ENCODE data around the gene ZHX3.

ZHX3 gene

DNA sequence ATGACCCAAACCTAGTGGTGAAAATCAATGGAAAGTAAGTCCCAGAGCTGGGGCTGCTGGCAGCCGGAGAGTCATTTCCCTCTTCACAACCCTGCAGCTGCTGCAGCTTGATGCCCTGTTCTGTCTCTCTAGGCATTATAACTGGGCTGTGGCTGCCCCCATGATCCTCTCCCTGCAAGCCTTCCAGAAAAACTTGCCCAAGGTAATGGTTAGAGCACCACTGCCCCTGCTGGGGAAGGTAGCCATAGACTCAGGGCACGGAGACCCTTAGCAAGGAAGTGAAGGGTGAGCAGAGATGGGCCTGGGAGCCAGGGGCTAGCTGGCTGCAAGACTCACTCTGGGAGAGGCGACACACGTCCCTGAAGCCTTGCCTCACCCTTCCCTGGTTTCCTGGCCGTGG is 35.1 kb upstream of the ZHX3 start:
- DNase-seq, result no peak

DNA sequence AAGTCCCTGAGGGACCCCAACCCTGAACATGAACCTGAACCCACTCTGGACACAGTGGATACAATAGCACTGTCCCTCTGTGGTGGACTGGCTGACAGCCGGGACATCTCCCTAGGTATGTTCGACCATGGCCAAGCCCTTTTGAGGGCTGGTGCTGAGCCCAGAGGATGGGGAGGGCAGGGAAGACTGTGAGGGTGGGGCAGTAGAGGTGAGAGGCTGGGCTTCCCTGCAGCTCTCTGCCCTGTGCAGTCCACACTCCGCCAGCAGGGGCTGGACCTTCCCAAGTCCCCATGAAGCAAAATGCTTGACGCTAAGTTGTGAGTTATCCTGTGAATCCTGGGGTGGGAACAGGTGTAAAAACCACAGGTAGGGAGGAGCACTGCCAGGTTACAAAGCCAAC is 34.6 kb upstream of the ZHX3 start:
- no peak for DNase-seq

DNA sequence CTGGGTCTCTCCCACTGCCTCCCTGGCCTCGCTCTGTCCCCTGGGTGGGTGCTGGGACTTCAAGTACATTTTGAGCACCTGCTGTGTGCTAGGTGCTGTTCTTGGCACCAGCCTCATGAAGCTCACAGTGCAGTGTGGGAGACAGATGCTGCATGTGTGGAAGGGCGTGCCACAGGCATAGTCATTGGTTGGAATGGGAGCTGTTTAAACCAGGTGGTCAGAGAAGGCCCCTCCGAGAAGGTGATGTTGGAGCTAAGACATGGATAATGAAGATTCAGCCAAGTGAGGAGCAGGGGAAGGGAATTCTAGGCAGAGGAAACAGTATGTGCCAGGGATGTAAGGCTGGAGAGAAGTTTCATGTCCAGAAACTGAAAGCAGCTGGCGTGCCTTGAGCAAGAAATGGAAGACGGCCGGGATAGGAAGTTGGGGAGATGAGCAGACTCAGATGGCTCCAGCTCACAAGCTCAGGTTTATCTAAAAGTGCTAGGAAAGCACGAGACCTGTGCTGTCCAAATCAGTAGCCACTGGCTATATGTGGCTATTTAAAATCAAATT is 33.0 kb upstream of the ZHX3 start:
- DNase-seq, result no peak

DNA sequence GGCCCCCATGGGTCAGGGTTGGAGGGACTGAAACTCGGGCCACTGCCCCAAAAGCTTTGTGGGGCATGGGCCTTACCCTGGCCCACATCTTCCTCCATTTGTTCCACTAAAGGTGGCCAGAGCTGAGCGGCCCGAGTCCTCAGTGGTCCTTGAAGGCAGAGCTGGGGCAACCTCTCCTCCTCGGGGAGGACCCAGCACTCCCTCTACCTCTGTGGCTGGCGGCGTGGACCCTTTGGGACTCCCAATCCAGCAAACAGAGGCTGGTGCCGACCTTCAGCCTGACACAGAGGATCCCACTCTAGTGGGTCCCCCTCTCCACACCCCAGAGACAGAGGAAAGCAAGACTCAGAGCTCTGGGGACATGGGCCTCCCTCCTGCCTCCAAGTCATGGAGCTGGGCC is 32.4 kb upstream of the ZHX3 start:
- DNase-seq, result no peak

DNA sequence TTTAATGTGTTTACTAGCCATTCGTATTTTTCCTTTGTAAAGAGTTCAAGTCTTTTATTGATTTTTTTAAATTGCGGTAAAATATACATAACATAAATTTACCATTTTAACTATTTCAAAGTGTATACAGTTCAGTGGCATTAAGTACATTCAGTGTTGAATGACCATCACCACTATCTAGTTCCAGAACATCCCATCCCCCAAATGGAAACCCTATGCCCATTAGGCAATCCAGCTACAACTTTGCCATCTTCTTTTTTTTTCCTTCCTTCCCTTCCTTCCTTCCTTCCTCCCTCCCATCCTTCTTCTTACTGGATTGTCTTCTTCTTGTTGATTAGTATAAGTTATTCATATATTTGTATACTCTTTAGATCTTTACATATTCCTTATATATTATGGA is 31.7 kb upstream of the ZHX3 start:
- DNase-seq, result no peak

DNA sequence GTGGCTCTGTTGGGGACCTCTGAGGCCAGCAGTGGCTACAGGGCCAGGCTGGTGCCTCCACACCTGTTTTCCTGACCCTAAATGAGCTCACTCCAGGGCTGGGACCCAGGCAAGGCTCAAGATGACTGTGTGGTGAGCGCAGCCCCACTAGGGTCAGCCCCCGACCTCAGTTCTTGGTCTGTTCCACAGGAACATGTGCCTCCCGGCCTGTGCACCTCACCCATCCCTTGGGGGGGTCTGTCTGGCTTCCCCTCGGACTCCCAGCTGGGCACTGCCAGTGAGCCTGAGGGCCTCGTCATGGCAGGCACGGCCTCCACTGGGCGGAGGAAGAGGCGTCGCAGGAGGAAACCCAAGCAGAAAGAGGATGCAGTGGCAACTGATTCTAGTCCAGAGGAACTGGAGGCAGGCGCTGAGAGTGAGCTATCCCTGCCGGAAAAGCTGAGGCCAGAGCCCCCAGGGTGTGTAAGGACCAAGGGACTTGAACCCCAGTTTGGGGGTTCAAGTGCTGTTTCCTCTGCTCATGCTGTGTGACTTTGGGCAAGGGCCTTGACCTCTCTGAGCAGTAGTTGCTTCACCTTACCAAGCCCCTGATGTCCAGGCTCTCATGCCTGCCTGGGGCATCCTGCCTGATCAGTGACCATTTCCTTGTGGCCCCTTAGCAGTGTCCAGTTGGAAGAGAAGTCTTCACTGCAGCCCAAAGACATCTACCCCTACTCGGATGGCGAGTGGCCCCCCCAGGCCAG is 31.1 kb upstream of the ZHX3 start:
- no peak for DNase-seq

DNA sequence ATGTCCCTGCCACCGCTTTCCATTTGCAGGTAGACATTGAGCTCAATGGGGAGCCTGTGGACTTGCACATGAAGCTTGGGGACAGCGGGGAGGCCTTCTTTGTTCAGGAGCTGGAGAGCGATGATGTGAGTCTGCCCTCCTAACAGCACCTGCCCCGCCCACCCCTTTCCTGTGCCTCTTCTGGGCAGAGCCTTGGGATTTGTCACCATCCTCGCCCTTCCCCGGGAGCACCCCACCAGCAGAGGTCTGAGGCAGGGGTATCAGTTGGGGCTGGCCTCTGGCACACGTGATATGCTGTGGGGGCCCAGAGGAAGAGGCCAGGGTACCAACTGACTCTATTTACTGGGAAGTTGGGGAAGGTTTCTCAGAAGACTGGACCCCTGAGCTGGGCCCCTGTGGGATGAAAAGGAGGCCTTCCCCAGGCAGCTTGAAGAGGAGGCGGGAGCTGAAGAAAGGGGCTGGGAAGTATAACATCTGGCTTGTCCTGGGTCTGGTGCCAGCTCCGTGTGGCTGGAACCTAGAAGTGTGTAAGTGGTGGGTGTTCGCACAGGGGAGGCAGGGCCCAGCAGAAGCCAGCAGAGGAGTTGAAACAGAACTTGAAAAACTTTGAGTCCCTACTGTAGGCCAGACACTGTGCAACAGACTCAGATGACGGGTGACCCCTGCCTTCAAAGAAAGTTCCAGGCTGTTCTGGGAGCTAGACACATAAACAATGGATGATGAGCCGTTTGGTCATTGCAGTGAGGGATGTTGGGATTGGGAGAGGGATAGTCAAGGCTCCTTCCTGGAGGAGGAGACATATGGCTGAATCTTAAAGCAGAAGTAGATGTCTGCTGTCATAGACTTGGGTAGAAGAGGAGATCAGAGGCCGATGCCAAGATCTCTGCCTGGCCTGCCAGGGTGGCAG is 30.2 kb upstream of the ZHX3 start:
- DNase-seq, result no peak

DNA sequence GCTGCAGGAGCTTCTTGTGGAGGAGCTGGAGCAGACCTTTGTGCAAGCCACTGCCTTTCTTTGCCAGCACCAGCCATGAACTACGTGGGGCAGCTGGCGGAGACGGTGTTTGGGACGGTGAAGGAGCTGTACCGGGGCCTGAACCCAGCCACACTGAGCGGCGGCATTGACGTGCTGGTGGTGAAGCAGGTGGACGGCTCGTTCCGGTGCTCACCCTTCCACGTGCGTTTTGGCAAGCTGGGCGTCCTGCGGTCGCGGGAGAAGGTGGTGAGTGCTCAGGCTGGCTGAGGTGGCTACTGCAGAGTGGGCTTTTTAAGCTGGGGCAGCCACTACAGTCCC is 28.2 kb upstream of the ZHX3 start:
- no peak for DNase-seq

DNA sequence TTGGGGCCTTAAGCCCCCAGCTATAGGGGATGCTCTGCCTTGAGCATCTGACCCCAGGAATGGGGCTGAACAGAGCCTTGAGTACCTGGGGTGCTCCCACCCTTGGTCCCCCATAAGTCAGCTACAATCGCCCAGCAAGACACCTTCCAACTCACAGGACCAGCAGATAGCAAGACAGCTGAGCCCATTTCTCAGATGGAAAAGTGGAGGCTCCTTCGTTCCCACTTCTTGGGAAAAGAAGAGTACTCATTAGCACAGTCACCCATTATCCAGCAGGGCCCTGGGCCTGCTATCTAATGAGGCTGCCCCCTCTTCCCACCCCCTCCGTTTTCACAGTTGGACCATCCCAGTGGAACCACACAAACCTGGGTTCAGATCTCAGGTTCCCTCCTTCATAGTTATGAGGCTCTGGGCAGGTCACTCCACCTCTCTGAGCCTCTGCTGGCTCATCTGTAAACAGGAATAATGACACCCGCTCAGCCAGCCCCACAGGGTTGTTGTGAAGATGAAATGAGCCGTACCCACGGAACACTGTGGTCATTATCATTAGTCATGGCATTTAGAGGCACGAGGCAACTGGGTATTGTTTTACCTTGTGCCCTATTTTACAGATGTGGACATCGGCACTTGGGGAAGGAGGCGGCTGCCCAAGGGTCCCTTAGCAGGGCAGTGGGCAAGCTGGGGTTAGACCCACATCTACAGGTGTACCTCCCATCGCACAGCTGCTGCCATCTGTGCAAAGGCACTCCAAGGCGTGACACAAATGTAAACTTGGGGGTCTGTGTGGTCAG is 27.6 kb upstream of the ZHX3 start:
- DNase-seq, result no peak

DNA sequence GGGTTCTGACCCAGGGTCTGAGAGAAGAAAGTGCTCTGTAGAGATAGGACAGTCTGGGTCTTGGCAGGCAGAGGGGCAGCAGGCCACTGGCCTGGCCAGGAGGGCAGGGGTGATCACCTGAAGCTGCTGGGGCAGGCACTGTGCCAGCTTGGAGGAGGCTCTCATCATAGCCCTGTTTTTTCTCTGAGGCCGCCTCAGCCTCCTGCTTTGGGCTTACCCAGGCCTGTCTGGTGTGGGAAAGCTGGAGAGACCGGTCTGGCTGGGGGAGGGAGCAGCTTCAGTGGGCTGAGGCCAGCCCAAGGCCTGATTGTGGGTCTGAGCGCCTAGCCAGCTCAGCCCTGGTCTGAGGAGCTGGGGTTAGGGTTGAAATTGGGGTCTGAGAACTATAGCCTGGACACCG is 26.9 kb upstream of the ZHX3 start:
- DNase-seq, result no peak

DNA sequence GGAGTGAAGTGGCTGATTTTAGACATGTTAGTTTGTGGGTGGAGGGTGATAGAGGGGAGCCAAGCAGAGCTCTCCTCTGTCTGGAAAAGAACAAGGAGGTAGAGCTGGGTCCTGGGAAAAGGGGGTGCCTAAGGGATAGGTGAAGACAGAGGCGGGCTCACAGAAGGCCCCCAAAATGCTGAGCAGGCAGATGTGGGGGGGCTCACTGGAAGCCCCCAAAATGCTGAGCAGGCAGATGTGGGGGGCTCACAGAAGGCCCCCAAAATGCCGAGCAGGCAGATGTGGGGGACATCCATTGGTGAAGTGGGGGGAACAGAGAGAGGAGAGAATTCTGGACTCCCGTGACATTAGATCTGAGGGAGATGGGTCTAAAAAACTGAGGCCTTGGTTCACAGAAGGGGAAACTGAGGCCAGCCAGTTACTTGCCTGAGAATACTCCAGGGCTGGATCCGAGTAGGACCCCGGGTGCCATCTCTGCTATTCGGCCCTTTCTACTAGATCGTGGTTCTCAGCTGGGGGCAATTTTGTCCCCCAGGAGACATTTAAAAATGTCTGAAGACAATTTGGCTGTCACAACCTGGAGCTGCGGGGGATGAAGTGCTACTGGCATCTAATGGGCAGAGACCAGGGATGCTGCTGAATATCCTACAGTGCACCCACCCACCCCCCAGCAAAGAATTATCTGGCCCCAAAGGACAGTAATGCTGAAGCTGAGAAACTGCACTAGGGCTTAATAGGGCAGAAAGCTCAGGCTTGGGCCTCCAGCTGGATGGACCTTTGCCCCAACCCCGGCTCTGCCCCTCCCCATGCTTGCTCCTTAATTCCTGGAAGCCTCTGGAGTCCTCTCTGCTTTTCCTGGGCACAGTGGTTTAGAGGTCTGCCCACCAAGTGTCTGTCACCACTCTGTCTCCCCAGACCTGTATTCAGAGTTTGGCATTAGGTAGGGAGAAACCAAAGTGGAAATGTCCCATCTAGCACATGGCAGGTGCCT is 25.2 kb upstream of the ZHX3 start:
- no peak for DNase-seq

DNA sequence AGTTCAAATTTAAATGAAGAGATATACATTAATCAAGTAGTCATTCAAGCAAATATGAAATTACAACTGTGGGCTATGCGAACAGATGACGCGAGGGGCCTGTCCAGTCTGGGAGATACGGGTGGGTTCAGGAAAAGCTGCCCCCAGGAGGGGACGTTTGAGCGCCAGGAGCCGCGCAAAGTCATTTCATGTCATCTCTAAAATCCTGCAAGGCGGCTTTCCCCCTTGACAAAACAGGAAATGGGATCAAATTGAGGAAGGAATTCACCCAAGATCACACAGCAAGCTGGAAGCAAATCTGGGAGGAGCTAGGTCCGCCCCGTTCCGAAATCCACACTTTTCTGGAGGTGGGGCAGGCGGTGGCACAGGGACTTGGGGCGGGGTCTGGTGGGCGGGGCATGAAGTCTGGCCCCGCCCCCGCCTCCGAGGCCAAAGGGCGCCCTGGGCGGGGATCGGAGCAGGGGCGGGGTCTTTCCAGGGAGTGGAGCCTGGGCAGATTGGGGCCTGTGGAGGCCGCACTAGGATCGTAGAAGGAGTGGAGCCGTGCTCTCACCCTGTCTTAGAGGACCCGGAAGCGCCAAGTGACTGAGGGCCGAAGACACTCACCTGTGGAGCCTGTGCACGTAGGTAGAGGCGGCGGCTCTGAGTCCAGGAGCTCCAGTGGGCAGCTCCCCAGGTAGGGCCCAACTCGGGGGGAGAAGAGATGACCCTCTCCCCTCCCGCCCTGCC is 23.0 kb upstream of the ZHX3 start, which contains the start of gene LPIN3:
Gene LPIN3, plus strand, starts transcription at position 495 of the 729 bp plus-strand sequence. CDS start 4,983 bp downstream, outside the sequence.
- DNase-seq, result peak in 1 of 4 experiments; percentile 48

DNA sequence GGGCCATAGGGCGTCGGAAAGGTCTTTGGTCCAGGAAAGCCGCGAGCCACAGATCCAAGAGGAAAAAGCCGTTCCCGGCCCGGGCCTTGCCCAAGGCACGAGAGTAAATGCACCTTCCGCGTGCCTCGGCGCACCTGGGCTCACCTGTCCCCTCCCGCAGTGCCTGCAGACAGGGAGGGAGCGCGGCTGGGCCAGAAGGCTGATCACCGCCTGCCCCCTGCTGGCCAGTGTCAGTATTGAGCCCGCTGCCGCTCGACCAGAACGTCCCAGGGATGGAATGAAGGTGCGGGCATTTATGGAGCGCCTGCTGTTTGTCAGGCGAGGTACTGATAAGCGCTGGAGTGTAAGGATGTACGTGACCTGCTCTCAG is 22.4 kb upstream of the ZHX3 start:
- peak; percentile 68 to 86 (median 78) for DNase-seq

DNA sequence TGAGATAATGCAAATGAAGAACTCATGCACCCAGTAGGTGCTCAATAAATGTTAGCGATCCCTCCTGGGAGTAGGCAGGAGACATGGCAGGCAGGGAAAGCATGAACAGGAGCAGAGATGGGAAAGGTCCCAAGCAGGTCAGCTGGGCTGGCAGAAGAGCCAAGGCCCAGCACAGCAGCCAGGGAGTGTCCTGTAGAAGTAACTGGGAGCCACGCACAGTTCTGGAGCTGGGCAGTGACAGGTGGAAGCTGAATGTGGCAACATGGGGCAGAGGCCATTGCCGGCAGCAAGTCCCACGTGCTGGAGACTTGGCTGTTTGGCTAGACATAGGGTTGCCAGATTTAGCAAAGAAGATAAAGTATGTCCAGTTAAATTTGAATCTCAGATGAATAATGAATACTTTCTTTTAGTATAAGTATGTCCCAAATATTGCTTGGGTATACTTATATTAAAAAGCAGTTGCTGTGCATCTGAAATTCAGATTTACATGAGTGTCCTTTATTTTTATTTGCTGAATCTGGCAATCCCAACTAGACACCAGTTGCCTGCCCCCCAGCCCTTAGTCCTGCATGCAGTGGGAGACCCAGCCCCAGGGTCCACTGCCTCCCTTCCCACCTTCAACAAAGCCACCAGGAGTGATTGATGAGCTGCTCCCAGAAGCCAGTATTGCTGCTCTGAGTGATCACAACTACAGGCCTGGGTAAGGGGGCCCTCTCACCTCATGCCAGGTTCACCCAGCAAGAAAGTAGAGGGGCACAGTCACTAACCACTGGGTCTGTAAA is 19.4 kb upstream of the ZHX3 start:
- DNase-seq, result no peak

DNA sequence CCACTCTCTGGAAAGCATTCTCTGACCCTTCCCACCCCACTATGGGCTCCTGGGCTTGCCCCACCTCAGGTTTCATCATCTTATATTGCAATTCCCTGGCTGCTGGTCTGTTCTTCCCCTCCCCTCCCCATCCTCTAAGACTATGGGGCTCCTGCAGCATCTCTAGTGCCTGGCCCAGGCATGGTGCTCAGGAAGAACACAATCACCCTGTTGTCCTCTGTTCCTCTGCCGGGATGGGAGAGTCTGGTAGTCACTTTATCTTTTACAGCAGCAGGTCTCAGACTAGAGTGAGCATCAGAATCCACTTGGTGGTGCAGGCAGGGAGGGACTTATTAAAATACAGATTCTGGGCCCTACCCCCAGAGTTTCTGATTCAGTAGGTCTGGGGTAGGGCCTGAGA is 18.1 kb upstream of the ZHX3 start:
- no peak for DNase-seq

DNA sequence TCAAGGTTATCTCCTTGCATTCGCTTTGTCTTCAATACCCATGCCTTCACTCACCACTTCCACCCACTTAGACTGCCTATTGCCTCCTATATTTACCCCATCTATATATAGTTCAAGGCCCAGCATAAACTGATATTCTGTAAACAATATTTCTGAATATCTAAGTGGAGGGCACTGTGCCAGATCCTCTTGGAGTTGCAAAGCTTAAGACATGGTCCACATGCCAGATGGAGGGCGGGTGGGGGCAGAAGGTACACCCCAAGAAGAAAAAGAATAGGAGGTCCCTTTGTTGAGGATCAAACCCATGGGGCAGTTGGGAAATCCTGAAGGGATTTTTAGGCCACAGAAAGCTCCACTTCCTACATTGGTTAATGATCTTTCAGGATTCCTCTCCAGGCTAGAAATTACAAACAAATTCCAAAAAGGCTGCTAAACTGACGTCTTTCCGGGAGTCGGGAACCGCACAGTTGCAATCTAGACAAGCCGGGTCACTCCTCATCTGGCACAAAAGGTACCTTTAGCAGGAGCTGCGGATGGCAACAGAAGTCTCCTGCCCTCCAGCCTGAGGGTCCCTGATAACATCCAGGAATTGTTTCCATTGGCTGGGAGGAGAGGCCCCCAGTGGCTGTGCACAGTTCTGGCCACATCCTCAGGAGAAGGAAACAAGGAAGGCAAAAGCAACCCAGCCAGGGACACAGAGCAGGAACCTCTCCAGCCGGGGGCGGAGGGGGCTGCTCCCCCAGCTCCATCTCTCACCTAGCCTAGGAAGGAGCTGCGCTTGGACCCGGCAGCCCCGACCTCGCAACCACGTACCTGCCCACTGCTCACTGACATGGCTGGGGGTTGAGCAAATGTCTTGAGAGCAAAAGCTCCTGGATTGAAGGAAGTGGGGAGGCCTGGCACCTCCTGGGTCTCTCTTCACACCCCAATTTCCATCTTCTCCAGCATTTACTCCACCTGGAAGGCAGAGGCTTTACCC is 17.2 kb upstream of the ZHX3 start:
- DNase-seq, result no peak

DNA sequence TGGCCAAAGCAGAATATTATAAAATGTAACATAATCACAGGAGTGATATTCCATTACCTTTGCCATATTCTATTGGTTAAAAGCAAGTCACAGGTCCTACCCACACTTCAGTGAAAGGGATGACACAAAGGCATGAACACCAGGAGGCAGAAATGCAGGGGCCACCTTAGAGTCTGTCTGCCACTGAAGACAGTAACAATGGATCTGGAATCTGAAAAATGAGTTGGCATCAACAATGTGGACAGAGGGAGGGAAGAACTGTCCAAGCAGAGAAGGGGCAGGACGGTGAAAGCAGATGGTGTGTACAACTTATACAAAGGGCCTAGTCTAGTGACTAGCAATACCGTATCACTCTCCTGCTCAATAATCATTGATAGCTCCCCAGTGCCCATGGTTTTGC is 16.5 kb upstream of the ZHX3 start:
- DNase-seq, result no peak

DNA sequence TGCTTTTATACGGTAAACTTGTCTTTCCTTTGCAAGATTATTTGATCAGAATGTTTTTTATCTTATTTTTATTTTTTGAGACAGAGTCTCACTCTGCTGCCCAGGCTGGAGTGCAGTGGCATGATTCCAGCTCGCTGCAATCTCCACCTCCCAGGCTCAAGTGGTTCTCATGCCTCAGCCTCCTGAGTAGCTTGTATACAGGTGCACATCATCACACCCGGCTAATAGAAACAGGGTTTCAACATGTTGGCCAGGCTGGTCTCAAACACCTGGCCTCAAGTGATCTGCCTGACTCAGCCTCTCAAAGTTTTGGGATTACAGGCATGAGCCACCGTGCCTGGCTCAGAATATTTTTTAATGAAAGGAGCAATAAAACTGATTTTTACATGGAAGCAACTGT is 14.2 kb upstream of the ZHX3 start:
- DNase-seq, result no peak

DNA sequence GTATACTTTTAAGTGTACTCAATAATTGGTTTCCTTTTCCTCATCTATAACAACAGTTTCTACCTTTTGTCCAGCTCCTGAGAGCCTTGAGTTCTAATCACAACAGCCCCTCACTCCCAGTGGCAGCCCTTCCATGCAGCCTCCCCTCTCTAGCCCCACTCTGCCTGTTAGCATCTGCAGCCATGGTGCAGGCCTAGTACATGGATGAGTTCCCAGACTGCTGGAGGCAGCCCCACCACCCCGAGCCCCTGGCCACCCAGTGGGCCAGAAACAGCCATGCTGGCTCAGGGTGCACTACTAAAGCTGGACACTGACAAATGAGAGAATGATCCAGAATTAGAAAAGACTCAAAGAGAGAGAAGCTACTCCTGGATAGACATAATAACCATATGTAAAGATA is 13.4 kb upstream of the ZHX3 start:
- DNase-seq, result no peak

Measured in activated naive CD4-positive, alpha-beta T cell (primary cell).